Mesodermal cell (in vitro differentiated cells): Measurements from ENCODE around the gene MED13L.
A peak's percentile ranks its signal among the peaks of the same experiment; 100 is the strongest.

Experiments
- H3K27ac ChIP-seq: 2 replicates; pipeline ENCODE4 v1.7.0; 2013; ENCODE audit warnings: mild to moderate bottlenecking, low read depth, low read length, moderate library complexity; ENCODE audit not compliant: severe bottlenecking
- H3K36me3 ChIP-seq: 2 replicates; pipeline ENCODE4 v1.7.1; 2013; ENCODE audit warnings: mild to moderate bottlenecking, low read length, moderate library complexity; ENCODE audit not compliant: control insufficient read depth, insufficient read depth
- H3K4me1 ChIP-seq: one replicate; pipeline ENCODE4 v1.7.1; 2013; ENCODE audit warnings: mild to moderate bottlenecking, low read length; ENCODE audit not compliant: insufficient read depth, control insufficient read depth, poor library complexity, severe bottlenecking
- H3K4me3 ChIP-seq: 2 replicates; pipeline ENCODE4 v1.7.0; 2013; ENCODE audit warnings: low read length, control low read depth, mild to moderate bottlenecking; ENCODE audit not compliant: insufficient read depth, poor library complexity, severe bottlenecking; ENCODE audit errors: extremely low read depth
- H3K9me3 ChIP-seq: 2 replicates; pipeline ENCODE4 v1.7.1; 2013; ENCODE audit warnings: mild to moderate bottlenecking, low read length, moderate library complexity; ENCODE audit not compliant: control insufficient read depth
- WGBS, 2 experiments: methylation state at CpG; one replicate each; pipeline ENCODE4 v1.1.5; 2013; ENCODE audit warnings: missing lambda C conversion rate in 2 of 2; ENCODE audit not compliant: insufficient coverage in 2 of 2; 5-methylcytosine and 5-hydroxymethylcytosine counted together

Gene MED13L

DNA sequence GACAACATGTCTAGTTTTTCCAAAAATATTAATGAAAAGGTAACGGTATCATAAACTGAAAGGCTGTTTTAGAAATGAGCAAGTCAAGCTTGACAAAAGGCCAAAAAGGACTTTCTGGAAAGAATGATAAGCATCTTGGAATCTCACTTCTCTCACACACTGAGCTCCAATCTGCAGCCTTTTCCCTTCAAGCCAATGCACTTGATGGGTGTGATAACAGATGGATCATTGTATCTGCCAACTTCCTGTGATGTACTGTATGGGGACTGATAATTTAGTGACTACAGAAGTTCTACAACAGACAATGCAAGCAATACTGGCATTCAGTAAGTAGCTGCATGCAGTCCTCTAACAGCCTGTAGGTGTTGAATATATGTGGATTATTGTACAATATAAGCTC, 147.1 kb downstream of the MED13L start:
- Histone ChIP-seq H3K4me1 (peaks cover 66% of the 10 kb centered on the region), H3K9me3 (no peaks in the 10 kb centered on the region), H3K4me3 (no peak overlapping the region), H3K27ac (peak overlapping the region; percentile 30), H3K36me3 (no peaks in the 10 kb centered on the region)
- no CpG with 5 or more reads among the region's 1 CpG for WGBS, 2 experiments

GRCh38 chr12:116128779-116129178, 148.7 kb downstream of the MED13L start:
- H3K36me3 ChIP-seq: no peaks in the 10 kb centered on the region
- H3K4me3 ChIP-seq: no peak overlapping the region
- WGBS, 2 experiments: no CpG with 5 or more reads among the region's 1 CpG
- H3K4me1 ChIP-seq: peaks cover 64% of the 10 kb centered on the region
- no peak overlapping the region for H3K27ac ChIP-seq
- H3K9me3 ChIP-seq: no peaks in the 10 kb centered on the region

DNA sequence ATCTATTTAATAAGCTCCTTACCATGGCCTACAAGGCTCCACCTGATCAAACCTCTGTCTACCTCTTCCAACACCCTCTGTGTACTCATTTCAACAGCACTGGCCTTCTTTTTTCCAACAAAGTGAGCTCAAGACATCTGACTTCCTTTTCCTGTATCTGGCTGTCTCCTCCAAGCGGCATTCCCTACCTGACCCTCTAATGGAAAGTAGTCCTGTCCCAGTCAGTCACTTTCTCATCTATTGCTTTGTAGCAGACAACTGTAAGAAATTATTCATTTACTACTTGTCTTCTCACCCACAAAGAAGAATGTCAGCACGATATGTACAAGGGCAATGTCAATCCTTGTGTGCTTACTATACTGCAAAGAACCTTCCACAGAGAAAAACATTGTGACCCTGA, 149.6 kb downstream of the MED13L start:
- Histone ChIP-seq H3K4me1 (peaks cover 56% of the 10 kb centered on the region), H3K36me3 (no peaks in the 10 kb centered on the region), H3K27ac (no peak overlapping the region), H3K9me3 (no peaks in the 10 kb centered on the region), H3K4me3 (no peak overlapping the region)
- WGBS, 2 experiments: 67 to 83% methylated on average over 1 to 2 of the region's 2 CpGs

DNA sequence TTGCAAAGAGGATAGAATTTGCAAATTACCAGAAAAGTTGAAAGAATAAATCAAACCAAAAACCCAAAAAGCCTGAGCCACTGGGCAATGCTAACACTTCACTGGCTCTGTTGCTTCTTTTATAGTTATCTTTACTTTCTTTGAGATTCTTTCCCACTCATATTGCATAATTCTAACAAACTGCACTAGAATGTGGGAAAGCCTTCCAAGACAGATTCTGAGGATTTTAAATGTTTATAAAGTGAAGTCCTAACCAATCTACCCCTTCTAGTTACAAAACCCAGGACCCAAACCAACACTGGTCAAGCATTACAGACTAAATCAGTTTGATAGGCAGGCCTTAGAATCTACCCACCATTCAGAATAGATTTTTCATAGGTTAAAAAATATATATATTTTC, 150.9 kb downstream of the MED13L start:
- Histone ChIP-seq H3K27ac (no peak overlapping the region), H3K9me3 (no peaks in the 10 kb centered on the region), H3K4me1 (peaks cover 66% of the 10 kb centered on the region), H3K4me3 (no peak overlapping the region), H3K36me3 (no peaks in the 10 kb centered on the region)

- Histone ChIP-seq H3K4me3 (no peak overlapping the region), H3K36me3 (no peaks in the 10 kb centered on the region), H3K9me3 (no peaks in the 10 kb centered on the region), H3K27ac (no peak overlapping the region), H3K4me1 (peaks cover 64% of the 10 kb centered on the region)
- WGBS, 2 experiments: 83 to 87% methylated on average over 1 to 4 of the region's 4 CpGs
Observed at GRCh38 chr12:116125956-116126566, 151.4 kb downstream of the MED13L start.

- no peak overlapping the region for H3K27ac ChIP-seq
Observed at GRCh38 chr12:116125084-116125483, 152.4 kb downstream of the MED13L start.

DNA sequence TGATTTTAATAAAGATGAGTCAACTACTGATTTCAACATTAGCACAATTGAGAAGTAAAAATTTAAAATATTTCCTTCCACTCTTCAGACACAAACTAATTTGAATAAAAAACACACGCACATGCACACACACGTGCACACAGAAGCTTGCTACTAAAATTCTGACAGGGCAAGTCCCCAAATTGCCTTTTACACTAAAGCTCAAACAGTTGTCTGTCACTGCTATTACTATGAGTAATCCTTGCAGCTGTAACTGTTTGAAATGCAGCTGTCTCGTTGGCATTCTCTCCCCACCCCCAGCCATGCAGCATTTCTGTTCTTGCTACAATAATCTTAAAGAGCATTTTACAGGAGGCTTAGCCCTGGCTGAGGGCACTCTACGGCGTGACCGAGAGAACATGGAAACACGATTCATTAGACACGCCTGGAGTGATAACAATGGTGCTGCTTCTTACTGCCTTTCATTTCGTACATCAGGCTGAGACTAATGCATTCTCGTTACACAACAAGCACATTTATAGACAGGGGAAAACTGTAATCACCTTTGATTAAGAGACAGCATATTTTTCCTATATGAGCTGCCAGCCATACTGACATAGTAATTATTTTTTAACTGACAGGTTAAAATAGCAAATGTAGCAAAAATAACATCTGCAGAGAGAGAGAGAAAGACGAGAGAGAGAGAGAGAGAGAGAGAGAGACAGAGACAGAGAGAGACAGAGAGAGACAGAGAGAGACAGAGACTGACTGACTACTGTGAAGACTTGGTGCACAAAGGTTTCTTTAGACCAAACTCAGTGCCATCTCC, 153.8 kb downstream of the MED13L start:
- WGBS, 2 experiments: 26 to 28% methylated on average over 9 to 10 of the region's 11 CpGs
- H3K9me3 ChIP-seq: no peaks in the 10 kb centered on the region

More at GRCh38 chr12:116125084-116125483, 152.4 kb downstream of the MED13L start:
- peaks cover 55% of the 10 kb centered on the region for H3K4me1 ChIP-seq
- no peaks in the 10 kb centered on the region for H3K9me3 ChIP-seq
- H3K36me3 ChIP-seq: no peaks in the 10 kb centered on the region
- no peak overlapping the region for H3K4me3 ChIP-seq
- no CpG with 5 or more reads among the region's 2 CpGs for WGBS, 2 experiments

DNA sequence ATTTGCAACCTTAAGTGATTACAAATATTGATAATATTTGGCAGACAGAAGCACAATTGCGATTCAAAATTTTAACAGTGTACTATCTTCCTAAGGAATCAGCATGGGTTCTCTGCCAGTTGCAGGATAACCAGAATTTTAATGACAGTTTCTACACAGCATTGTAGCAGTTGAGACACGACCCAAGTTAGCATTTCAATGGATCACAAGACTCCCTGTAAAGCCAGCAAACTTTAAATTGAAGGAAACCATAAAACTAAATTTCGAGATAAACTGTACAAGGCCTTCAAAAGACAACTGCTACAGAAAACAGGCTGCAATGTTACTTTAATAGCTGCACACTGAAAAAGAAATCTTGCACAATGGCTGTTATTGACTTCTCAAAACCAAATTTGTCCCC, 154.9 kb downstream of the MED13L start:
- H3K36me3 ChIP-seq: no peaks in the 10 kb centered on the region
- peaks cover 37% of the 10 kb centered on the region for H3K4me1 ChIP-seq
- WGBS, 2 experiments: 11 to 15% methylated on average over 2 to 3 of the region's 3 CpGs
- H3K4me3 ChIP-seq: no peak overlapping the region
- H3K9me3 ChIP-seq: no peaks in the 10 kb centered on the region
- H3K27ac ChIP-seq: peak overlapping the region; percentile 37

More for the DNA sequence above, 153.8 kb downstream of the MED13L start:
- Histone ChIP-seq H3K36me3 (no peaks in the 10 kb centered on the region), H3K27ac (peak overlapping the region; percentile 83), H3K4me3 (no peak overlapping the region), H3K4me1 (peaks cover 43% of the 10 kb centered on the region)

- H3K4me3 ChIP-seq: no peak overlapping the region
- H3K9me3 ChIP-seq: no peaks in the 10 kb centered on the region
- H3K27ac ChIP-seq: no peak overlapping the region
- H3K4me1 ChIP-seq: peaks cover 32% of the 10 kb centered on the region
- no peaks in the 10 kb centered on the region for H3K36me3 ChIP-seq
- 33% methylated on average over 1 of the region's 2 CpGs; no CpG with 5 or more reads in 1 of the 2 experiments for WGBS, 2 experiments
Observed at GRCh38 chr12:116121453-116121871, 156.0 kb downstream of the MED13L start.

DNA sequence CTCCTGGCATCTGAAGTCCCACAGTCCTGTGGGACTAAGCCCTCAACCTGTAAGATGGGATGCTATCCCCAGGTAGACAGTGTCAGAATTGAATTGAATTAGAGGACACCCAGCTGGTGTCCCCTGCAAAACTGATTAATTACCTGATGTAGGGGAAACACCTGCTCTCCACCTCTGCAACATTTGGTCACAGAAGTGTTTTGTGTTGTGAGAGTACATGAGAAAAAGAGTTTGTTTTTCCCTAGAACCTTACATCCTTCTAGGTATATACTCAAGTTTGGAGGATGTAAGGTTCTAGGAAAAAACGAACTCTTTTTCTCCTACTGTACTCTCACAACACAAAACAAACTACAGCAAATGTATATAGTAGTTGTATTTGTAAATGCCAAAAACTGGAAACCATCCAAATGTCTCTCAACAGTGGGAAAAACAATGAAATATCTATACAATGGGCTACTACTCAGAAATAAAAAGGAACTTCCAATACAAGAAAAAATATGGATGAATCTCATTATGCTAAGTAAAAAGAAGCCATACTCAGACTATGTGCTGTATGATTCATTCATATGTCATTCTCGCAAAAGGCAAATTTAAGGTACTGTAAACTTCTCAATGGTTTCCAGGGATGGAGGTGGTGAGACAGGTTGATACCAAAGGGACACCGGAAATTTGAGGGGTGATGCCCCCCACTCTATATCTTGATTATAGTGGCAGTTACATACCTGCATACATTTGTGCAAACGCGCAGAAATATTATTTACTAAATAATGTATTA, 160.7 kb downstream of the MED13L start:
- Histone ChIP-seq H3K4me1 (peaks cover 4% of the 10 kb centered on the region), H3K4me3 (no peak overlapping the region), H3K27ac (no peak overlapping the region), H3K9me3 (no peaks in the 10 kb centered on the region), H3K36me3 (no peaks in the 10 kb centered on the region)
- WGBS, 2 experiments: 100% methylated on average over 1 of the region's 5 CpGs; no CpG with 5 or more reads in 1 of the 2 experiments
